Common myeloid progenitor, CD34-positive (primary cell): Measurements from ENCODE around the gene PTPRT.

Source experiments
- CTCF ChIA-PET: fragments of 350-600 bp; sonication (Branson Sonifier 250); formaldehyde crosslinking; loops from one replicate; lab custom pipeline; 2021; ENCODE audit warnings: antibody characterized with exemption; lab: Charles Lee
- POLR2A ChIA-PET: fragments of 350-600 bp; sonication (Branson Sonifier 250); formaldehyde crosslinking; loops from one replicate; lab custom pipeline; 2021; ENCODE audit warnings: antibody characterized with exemption; lab: Charles Lee
- DNase-seq, 3 donors: peaks; one replicate each; pipeline versions ENCODE4 v3.0.0 to v3.0.0-alpha.2; 2013
- H3K27ac ChIP-seq, 2 experiments: 1 replicate in 1 of 2; 2 replicates in 1 of 2; pipeline ENCODE4 v1.7.0; 2013; ENCODE audit warnings: inconsistent platforms in 2 of 2, low read length in 2 of 2, mild to moderate bottlenecking in 2 of 2, low read depth in 1 of 2, moderate library complexity in 1 of 2; ENCODE audit not compliant: severe bottlenecking in 2 of 2, insufficient read depth in 1 of 2, poor library complexity in 1 of 2
- H3K27me3 ChIP-seq, 5 experiments: replicated peaks in 2 of 5; 1 replicate in 3 of 5; 2 replicates in 2 of 5; pipeline versions ENCODE4 v1.6.1 to v1.7.0; 2013; ENCODE audit warnings: low read length in 4 of 5, mild to moderate bottlenecking in 2 of 5, moderate library complexity in 2 of 5, inconsistent platforms in 1 of 5; ENCODE audit not compliant: insufficient read depth in 5 of 5, control insufficient read depth in 4 of 5
- H3K36me3 ChIP-seq, 4 experiments: 1 replicate in 2 of 4; 2 replicates in 2 of 4; pipeline versions ENCODE4 v1.6.1 to v1.7.0; 2013; ENCODE audit warnings: low read length in 3 of 4, control low read depth in 1 of 4, mild to moderate bottlenecking in 1 of 4; ENCODE audit not compliant: control insufficient read depth in 4 of 4, insufficient read depth in 4 of 4
- H3K4me1 ChIP-seq, 4 experiments: 1 replicate in 3 of 4; 2 replicates in 1 of 4; pipeline versions ENCODE4 v1.6.1 to v1.7.1; 2013; ENCODE audit warnings: low read length in 3 of 4, mild to moderate bottlenecking in 3 of 4, control low read depth in 1 of 4, inconsistent platforms in 1 of 4, moderate library complexity in 1 of 4; ENCODE audit not compliant: control insufficient read depth in 4 of 4, insufficient read depth in 4 of 4; ENCODE audit errors: control extremely low read depth in 1 of 4
- H3K4me3 ChIP-seq, 7 experiments: 1 replicate in 4 of 7; 2 replicates in 3 of 7; pipeline versions ENCODE4 v1.5.1 to v1.7.0; 2013; ENCODE audit warnings: mild to moderate bottlenecking in 7 of 7, low read length in 6 of 7, moderate library complexity in 6 of 7, inconsistent platforms in 2 of 7, low read depth in 2 of 7, control low read depth in 1 of 7; ENCODE audit not compliant: insufficient read depth in 4 of 7, control insufficient read depth in 1 of 7; ENCODE audit errors: extremely low read depth in 1 of 7
- H3K9me3 ChIP-seq, 5 experiments: 1 replicate in 4 of 5; 2 replicates in 1 of 5; pipeline versions ENCODE4 v1.6.1 to v1.7.1; 2013; ENCODE audit warnings: low read length in 4 of 5, mild to moderate bottlenecking in 2 of 5, inconsistent platforms in 1 of 5, low read depth in 1 of 5, moderate library complexity in 1 of 5; ENCODE audit not compliant: control insufficient read depth in 4 of 5, insufficient read depth in 2 of 5; ENCODE audit errors: control extremely low read depth in 1 of 5
- WGBS: methylation state at CpG from one replicate; pipeline ENCODE4 v1.1.5; 2013; ENCODE audit not compliant: insufficient coverage; 5-methylcytosine and 5-hydroxymethylcytosine counted together

The PTPRT gene

DNA sequence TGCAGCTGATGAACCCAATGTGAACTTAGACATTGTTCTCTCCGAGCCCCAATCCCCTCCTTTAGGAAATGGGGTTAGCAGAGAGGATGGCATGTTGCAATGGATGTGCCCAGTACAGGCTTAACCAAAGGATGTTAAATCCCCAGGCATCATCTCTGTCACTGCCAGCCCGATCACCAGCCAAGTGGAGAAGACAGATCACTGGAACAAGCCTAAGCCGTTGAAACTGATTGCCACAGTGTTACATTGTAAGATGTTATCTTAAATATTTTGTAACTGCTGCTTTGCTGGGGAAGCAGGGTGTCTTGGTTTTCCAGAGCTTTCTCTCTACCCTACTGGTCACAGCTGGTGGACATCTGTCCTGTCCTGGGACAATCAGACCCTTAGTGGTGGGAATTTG is 788.1 kb downstream of the PTPRT start:
- no peaks in the 10 kb centered on the region for H3K36me3 ChIP-seq
- no peak for DNase-seq
- H3K4me3 ChIP-seq = no peak overlapping the region
- no peaks in the 10 kb centered on the region for H3K4me1 ChIP-seq
- ChIA-PET POLR2A (no interaction called here), CTCF (no interaction called here)
- no peak overlapping the region for H3K27ac ChIP-seq
- peaks cover 0 to 3% (median 0%) of the 10 kb centered on the region in 5 experiments for H3K27me3 ChIP-seq
- no peaks in the 10 kb centered on the region for H3K9me3 ChIP-seq
- 58% methylated on average over 3 of the region's 3 CpGs for WGBS

DNA sequence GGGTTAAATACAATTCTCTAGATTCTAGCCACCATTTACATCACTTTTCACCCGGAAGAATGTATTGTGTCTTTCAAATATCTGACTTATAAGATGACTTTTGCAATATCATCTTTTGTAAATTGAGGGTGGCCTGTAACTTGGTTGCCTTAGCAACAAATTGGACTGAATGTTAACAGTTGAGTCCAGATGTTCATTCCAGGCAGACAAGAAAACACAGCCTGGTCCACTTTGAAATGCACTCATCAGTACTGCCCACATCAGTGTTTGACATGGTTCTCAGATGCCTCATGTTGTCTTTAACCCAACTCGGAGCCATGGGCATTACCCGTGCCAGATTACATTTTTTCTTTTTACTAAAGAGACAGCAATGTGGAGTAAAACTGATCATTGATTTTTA is 789.9 kb downstream of the PTPRT start:
- H3K4me3 ChIP-seq = no peak overlapping the region
- no peak overlapping the region for H3K27ac ChIP-seq
- WGBS = 100% methylated on average over 3 of the region's 3 CpGs
- H3K9me3 ChIP-seq = peaks cover 0 to 2% (median 0%) of the 10 kb centered on the region in 5 experiments
- H3K4me1 ChIP-seq = no peaks in the 10 kb centered on the region
- no peaks in the 10 kb centered on the region for H3K36me3 ChIP-seq
- ChIA-PET CTCF (no interaction called here), POLR2A (no interaction called here)
- H3K27me3 ChIP-seq = peaks cover 0 to 3% (median 0%) of the 10 kb centered on the region in 5 experiments
- DNase-seq = no peak

DNA sequence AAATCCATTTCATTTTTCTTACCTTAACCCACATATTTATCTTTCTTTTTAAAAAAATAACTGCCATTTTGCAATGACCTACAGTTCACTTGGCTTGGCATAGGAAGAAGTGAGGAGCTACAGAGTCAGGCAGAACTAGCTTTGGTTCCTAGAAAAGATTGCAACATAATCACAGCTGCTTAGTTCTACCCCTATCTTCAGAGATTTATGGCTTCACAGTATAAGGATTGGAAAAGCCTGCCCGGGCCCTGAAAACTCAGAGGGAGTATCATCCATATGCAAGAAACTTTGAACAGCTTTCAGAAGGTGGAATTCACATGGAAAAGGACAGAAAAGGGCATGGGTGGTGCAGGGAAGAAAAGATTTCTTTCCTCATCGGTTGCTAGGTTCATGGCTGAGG is 797.3 kb downstream of the PTPRT start:
- Histone ChIP-seq H3K4me3 (no peak overlapping the region), H3K27ac (no peak overlapping the region), H3K9me3 (peaks cover 0 to 2% (median 0%) of the 10 kb centered on the region in 5 experiments), H3K36me3 (no peaks in the 10 kb centered on the region), H3K4me1 (no peaks in the 10 kb centered on the region), H3K27me3 (peaks cover 0 to 4% (median 0%) of the 10 kb centered on the region in 5 experiments)
- no peak for DNase-seq
- CTCF ChIA-PET = no interaction called here
- WGBS = 17% methylated on average over 1 of the region's 2 CpGs
- POLR2A ChIA-PET = no interaction called here

DNA sequence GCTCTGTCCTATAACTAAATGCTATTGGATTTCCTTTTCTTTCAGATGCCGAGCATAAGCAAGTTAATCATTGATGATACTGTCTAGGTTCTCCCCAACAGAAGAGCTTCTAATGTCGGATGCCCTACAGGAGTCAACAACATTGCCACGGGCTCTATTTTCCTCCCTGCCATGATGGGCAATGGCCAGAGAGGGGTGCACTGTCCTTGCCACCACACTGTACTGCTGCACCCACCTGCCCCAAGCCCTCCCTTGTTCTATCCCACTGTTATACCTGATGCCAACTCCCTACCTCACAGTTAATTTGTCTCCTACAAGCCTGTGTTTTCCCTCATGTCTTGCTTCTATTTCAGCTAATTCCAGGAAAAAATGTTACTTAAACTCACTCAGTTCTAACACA is 797.9 kb downstream of the PTPRT start:
- POLR2A ChIA-PET = no interaction called here
- H3K4me3 ChIP-seq = no peak overlapping the region
- no peak overlapping the region for H3K27ac ChIP-seq
- peaks cover 0 to 4% (median 0%) of the 10 kb centered on the region in 5 experiments for H3K27me3 ChIP-seq
- H3K4me1 ChIP-seq = no peaks in the 10 kb centered on the region
- H3K36me3 ChIP-seq = no peaks in the 10 kb centered on the region
- 96% methylated on average over 3 of the region's 3 CpGs for WGBS
- H3K9me3 ChIP-seq = peaks cover 0 to 2% (median 0%) of the 10 kb centered on the region in 5 experiments
- no peak for DNase-seq
- CTCF ChIA-PET = no interaction called here

DNA sequence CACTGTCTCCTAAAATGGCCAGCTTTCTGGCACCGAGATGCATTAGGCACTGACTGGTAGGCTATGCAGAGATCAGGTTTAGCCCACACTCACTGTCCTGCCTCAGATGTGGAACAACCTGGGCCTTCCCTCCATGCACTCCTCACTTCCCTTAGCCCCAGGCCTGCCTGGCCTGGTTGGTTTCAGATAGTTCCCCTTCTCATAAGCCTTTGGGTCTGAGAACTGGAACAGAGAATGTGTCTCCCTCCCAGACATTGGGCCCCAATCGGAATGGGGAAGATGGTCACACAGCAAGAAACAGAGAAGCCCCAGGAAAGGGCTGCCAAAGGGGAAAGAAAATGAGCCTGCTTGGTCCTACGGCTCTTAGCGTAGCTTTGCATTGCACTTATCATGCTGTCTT is 809.4 kb downstream of the PTPRT start:
- POLR2A ChIA-PET = no interaction called here
- Histone ChIP-seq H3K4me3 (no peak overlapping the region), H3K27ac (no peak overlapping the region), H3K36me3 (no peaks in the 10 kb centered on the region), H3K9me3 (no peaks in the 10 kb centered on the region), H3K4me1 (no peaks in the 10 kb centered on the region), H3K27me3 (peaks cover 0 to 2% (median 0%) of the 10 kb centered on the region in 5 experiments)
- CTCF ChIA-PET = no interaction called here
- no peak for DNase-seq
- WGBS = 98% methylated on average over 4 of the region's 4 CpGs

DNA sequence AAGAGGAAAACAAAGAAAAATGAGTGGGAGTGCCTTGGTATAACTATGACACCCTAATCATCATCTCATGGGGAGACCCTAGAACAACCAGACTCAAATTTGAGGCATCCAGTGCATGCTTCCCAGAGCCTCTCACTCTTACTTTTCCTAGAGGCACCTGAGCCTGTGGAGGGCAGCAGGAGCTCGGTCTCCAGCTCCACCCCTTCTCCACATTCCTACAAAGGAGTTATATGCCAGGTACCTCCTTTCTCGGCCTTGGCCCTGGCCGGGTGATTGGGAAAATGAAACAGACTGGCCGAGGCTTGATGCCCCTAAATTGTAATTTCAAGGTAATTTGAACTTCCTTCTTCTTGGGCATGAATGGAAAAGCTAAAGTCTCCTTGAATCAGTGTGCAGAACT is 810.3 kb downstream of the PTPRT start:
- WGBS = 78% methylated on average over 4 of the region's 4 CpGs
- H3K4me1 ChIP-seq = no peaks in the 10 kb centered on the region
- no peak for DNase-seq
- no peaks in the 10 kb centered on the region for H3K9me3 ChIP-seq
- H3K4me3 ChIP-seq = no peak overlapping the region
- no peaks in the 10 kb centered on the region for H3K36me3 ChIP-seq
- ChIA-PET CTCF (no interaction called here), POLR2A (no interaction called here)
- H3K27ac ChIP-seq = no peak overlapping the region
- peaks cover 0 to 2% (median 0%) of the 10 kb centered on the region in 5 experiments for H3K27me3 ChIP-seq

DNA sequence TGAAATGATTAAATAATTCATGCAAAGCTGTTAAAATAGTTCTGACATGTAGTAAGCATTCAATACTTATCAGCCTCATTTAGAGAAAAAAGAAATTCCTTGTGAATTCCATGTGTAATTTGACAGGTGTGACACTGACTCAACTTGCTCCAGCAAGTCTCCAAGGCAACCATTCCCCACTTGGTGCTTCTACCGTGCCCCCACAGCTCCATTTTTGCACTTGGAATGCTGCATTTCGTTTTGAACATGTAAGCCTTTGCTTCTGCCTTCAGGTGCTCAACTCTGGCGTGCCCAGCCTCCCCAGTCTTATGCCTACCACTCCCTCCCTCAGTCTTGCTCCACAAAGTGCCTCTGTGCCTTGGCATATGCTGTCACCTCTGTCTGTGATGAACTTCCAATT is 810.9 kb downstream of the PTPRT start:
- Histone ChIP-seq H3K4me1 (no peaks in the 10 kb centered on the region), H3K27ac (no peak overlapping the region), H3K36me3 (no peaks in the 10 kb centered on the region), H3K4me3 (no peak overlapping the region), H3K9me3 (no peaks in the 10 kb centered on the region), H3K27me3 (peaks cover 0 to 2% (median 0%) of the 10 kb centered on the region in 5 experiments)
- no peak for DNase-seq
- ChIA-PET CTCF (no interaction called here), POLR2A (no interaction called here)
- WGBS = 86% methylated on average over 3 of the region's 3 CpGs
